OCI-M1 (cell line): ENCODE data around the gene ZNF740.
"Not testable (repeated sequence)": the region's sequence is repeated elsewhere in the genome, so short reads cannot be mapped to it uniquely, and the experiment has no call there.

Experiments used
- DNase-seq: peaks from one replicate; lab custom pipeline; 2025; lab: John Stamatoyannopoulos, UW

ZNF740 gene, protein sequence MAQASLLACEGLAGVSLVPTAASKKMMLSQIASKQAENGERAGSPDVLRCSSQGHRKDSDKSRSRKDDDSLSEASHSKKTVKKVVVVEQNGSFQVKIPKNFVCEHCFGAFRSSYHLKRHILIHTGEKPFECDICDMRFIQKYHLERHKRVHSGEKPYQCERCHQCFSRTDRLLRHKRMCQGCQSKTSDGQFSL

DNA sequence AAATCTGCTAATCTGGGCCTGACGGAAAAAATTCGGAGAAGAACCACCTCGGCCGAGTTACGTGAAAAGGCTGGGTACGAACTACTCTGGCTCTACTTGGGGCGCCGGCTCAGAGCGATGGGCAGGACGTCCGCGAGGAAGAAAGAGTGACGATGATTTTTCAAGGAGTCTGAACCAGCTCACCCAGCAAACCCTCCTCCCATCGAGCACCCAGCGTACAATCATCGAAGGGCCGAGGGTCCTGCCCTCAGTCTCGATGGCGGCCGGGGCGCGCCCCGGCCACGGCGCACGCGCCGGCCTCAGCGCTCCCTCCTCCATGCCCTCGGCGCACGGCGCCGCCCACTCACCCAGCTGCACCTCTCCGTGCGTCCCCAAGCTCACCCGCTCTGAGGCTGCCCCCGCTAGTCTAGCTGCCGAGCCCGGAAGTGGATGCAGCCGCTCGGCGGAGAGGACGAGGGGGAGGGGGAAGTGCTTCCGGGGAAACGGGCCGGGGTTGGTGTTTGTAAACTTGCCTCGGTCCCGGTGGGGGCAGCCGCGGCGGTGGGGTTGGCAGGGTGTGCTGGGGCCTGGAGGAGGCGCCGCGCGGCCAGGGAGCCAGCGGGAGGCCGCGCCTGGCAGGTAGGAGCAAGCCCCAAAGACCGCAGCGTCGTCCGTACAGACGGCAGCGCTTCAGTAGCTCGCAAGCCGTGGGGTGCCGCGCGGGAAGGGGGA lies at the start of gene ZNF740, which contains the start of gene CSAD:
TSS of gene ZNF740 (plus strand) at position 503 of the 711 bp plus-strand sequence. CDS start 1,262 bp downstream, outside the sequence.
TSS of gene CSAD (minus strand) at position 706 of the 711 bp plus-strand sequence. CDS start 7,455 bp downstream, outside the sequence.
- peak; percentile 98 for DNase-seq

DNA sequence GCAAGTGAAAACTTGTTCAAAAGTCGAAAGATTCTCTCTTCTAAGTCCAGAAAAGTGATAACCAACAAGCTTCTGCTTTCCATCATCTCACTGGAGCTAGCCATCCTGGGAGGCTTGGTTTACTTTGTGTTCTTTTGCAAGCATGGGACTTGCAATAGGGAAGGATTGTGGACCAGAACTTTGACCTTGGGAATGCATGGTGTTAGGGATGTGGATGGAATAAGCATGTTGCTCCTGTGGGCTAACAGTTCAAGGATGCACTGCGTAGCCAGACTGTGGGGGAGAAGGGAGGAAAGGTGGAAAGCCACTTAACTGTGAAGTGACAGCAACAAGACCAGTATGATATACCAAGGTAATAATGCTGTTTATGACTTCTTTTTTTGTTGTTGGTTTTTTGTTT lies 48.7 kb upstream of the ZNF740 start:
- DNase-seq, result no peak

DNA sequence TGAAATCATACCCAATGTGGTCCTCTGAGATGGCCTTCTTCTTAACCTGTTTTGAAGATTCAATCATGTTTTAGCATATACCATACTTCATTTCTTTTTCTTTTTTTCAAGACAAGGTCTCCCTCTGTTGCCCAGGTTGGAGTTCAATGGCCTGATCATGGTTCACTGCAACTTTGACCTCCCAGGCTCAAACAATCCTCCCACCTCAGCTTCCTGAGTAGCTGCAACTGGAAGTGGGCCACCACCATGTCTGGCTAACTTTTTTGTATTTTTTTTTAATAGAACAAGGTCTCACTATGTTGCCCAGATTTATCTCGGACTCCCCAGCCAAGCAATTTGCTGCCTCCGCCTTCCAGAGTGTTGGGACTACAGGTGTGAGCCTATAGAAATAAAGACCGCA lies 46.8 kb upstream of the ZNF740 start:
- no peak for DNase-seq

DNA sequence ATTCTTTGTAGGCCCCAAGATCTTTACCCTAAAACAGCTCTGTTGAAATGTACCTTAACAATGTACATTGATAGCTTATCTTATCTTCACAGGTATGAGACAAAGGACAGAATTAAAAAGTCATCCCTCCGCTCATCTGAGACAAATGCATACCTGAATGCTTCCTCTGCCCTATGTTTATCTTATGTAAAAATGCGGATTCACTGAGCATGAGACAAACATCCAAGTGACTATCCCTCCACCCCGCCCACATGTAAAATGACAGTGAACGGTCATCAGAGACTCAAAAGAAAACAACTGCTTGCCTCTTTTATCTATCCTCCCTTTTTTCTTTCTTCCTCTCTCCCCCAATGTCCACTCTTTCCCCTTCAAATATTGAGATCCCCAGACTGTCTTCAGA lies 37.2 kb upstream of the ZNF740 start:
- DNase-seq, result no peak

DNA sequence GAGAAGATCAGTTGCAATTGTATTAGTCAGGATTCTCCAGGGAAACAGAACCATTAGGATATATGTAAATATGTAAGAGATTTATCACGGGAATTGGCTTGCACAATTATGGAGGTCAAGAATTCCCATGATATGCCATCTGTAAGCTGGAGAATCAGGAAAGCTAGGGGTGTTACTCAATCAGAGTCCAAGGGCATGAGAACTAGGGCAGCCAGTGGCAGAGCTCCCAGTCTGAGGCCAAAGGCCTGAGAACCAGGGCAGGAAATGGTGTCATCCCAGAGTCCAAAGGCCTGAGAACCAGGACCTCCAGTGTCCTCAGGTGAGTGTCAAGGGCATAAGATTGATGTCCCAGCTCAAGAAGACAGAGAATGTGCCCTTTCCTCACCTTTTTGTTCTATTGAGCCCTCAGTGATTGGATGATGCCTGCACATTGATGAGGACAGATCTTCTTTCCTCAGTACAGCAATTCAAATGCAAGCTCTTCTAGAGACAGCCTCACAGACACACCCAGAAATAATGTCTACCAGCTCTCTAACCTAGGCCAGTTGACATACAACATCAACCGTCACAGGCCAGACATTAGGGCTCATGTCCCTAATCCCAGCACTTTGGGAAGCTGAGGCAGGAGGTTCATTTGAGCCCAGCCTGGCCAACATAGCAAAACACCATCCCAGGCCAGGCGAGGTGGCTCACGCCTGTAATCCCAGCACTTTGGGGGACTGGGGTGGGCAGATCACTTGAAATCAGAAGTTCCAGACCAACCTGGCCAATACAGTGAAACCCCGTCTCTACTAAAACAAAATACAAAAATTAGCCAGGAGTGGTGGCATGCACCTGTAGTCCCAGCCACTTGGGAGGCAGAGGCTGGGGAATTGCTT lies 34.9 kb upstream of the ZNF740 start:
- DNase-seq, result no peak

DNA sequence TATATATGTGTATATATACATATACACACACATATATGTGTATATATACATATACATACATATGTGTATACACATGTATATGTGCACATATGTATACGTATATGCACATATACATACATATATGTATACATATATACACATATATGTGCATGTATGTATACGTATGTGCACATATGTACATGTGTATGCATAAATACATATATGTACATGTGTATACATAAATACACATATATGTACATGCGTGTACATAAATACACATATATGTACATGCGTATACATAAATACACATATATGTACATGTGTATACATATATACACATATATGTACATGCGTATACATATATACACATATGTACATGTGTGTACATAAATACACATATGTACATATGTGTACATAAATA lies 33.3 kb upstream of the ZNF740 start:
- DNase-seq, result no peak

DNA sequence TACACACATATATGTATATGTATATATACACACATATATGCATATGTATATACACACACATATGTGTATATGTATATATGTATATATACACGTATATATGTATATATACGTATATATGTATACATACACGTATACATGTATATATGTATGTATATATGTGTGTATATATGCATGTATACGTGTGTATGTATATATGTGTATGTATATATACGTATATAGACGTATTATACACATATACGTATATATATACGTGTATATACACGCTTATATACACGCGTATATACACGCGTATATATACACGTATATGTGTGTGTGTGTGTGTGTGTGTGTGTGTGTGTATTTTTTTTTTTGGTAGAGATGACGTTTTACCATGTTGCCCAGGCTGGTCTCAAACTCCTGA lies 32.9 kb upstream of the ZNF740 start:
- DNase-seq, result no peak

DNA sequence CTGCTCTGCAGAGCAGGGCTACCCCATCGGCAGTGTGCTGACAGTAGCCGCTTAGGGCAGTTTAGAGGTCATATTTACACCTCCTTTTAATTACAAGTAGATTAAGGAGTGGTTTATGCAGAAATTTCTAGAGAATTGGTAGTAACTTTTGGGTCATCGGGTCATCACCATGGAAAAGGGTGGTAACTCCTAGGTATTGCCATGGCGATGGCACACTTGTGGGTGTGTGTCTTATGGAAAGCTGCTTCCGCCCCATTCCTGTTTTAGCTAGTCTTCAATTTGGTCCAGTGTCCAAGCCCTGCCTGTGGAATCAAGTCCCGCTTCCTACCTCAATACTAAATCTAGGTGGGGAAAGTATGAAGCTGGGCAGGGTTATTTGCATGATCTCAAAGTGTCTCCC lies 29.5 kb upstream of the ZNF740 start:
- no peak for DNase-seq

DNA sequence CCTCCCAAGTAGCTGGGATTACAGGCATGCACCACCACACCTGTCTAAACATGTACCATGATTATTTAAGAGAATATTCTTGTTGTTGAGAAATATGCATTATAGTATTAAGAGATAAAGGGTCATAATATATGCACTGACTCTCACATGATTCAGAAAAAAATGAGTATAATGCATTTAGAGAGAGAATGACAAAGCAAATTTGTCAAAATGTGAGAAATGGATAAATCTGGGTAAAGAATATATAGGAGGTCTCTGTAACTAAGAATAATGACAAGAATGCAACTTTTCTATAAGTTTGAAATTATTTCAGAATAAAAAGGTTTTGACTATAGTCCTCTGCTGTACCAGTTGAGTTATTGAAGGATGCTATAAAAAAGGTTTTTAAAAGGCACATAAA lies 28.1 kb upstream of the ZNF740 start:
- no peak for DNase-seq

DNA sequence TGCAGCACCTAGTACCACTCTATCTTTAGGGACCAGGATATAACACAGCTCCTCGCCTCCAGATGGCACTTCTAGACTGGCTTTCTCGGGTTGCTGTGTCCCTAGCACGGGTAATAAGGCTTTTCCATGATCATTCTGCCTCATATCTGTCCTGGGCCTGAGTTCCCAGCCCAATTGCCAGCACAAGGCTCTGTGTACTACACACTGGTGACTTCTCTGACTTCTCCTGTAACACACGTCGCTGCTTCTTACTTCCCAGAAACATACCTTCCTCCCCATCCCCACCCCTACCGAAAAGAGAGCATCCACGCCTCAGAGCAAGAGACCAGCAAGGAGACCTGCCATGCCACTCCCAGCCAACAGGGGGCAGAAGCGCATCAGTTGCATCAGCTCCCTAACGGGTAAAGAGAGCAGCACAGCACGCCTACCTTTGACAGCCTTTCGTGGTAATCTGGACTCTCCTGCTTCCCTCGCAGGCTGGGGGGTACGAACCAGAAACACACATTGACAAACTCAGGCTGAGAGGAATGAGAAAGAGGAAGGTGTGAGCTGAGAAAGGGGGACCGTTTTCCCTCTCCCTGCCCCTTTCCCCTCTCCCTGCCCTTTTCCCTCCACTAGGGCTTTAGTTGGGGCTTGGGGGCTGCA lies 21.2 kb upstream of the ZNF740 start:
- DNase-seq, result peak; percentile 96

DNA sequence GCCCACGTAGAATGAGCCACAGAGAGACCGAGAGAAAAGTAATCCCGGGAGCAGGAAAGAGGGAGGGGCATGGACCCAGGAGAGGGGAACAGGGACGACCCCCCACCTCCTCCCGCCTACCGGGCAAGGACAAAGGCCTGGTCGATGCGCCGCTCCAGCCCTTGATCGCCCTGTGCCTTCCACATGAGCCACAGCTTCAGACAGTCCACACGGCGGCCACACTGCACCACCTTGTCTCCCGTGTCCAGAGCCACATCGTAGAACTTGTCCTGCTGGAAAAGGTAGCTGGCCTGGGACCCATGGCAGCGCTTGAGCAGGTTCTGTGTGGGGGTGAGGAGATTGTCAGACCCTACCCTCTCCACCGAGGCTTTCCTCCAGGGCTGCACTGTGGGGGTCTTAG lies 20.5 kb upstream of the ZNF740 start:
- DNase-seq, result no peak

DNA sequence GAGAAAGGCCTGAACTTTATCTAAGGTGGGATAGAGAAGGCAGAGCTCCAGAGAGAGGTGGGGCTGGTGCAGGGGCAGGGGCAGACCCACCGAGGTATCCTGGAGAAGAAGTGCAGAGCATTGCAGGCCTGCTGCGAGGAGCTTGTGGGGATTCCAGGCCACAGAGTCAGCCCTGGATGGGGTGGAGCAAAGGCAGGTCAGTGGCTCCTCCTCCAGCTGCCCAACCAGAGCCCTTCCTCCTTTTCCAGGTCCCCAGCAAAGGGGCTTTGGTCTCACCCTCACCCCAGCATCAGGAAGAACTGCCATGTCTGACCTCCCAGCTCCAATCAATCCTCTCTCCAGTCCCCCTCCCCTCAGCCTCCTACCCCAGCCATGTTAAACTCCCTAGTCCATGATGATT lies 19.8 kb upstream of the ZNF740 start:
- no peak for DNase-seq

DNA sequence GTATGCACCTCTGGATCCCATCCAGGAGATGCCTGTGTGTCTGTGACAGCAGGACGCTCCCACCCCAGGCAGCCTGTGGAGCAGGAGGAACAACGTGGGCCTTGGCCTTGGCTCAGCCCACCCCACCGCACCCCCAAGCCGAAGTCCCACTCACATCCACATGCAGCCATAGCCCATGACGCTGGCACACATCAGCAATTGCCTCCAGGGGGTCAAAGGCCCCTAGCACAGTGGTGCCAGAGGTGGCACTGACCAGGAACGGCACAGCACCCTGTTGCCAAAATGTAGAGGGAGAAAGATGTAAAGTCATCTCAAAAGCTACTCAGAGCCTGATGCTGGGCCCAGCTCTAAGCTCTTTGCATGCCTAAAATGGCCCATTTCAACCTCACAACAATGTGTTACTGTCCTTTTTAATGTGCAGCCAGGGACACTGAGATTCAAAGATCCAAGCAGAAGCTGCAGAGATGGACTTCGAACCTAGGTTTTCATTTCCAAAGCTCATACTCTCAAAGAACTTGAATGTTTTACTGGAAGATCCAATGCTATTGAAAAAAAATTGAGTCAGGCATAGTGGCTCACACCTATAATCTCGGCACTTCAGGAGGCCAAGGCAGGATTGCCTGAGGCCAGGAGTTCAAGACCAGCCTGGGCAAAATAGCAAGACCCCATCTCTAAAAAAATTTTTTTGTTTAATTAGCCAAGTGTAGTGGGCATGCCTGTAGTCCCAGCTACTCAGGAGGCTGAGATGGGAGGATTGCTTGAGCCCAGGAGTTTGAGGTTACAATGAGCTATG lies 19.2 kb upstream of the ZNF740 start:
- no peak for DNase-seq

DNA sequence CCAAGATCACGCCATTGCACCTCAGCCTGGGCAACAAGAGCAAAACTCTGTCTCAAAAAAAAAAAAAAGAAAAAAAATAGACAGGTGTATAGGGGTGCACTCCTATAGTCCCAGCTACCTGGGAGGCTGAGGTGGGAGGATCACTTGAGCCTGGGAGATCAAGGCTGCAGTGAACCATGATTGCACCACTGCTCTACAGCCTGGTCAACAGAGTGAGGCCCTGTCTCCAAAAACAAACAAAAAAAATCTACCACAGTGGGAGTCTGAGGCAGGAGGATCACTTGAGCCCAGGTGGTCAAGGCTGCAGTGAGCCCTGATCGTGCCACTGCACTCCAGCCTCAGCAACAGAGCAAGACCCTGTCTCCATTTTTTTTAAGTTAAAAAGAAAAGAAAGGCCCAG lies 17.5 kb upstream of the ZNF740 start:
- DNase-seq, result not testable (repeated sequence)

DNA sequence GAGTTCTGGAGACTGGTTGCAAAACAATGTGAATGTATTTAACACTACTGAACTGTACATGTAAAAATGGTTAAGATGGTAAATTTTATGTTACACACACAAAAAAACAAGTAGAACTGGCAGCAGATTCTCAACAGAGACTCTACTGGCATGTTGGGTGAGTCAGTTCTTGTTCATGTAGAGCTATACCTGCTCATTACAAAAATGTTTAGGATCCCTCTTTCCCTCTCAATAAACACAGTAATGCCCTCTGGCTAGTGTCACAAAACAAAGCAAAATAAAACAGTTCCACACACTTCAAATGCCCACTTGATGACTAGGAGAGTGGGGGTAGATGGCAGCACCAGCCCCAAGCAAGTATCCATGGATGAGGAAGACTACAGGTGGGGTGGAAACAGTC lies 13.7 kb upstream of the ZNF740 start:
- no peak for DNase-seq

DNA sequence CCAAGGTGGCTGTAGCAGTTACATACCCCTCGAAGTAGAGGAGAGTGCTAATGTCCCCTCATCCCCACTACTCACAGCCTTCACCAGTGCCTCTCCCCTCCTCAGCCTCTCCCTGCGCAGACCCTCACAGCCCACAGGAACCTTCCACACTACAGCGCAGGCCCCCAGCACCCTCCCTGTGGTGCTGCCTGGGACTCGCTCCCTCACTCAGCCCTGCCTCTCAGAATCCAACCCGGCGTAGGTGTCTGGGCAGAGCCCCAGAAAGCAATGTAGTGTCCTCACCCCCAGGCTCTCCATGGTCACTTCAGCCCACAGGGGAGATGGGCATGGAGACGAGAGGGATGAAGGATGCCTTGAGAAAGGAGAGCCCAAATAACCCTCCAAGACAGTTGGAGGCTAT lies 10.9 kb upstream of the ZNF740 start:
- DNase-seq, result no peak

DNA sequence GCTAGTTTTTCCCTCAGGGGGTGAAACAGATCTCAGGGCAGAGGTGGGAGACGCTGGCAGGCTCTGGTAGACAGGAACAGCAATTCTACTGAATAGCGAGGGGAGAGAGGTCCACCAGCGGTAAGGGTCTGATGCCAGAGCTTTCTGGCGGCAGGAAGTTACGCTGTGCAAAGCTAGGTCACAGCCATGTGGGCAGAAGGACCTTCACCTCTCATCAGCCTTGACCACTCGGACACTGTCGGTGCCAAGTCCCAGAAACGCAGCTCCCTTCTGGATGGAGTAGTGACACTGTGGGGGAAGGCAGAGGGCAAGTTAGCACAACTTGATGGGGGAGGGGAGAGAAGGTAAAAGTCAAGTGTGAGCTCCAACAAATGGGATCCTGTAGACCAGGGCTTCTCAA lies 10.3 kb upstream of the ZNF740 start:
- no peak for DNase-seq

DNA sequence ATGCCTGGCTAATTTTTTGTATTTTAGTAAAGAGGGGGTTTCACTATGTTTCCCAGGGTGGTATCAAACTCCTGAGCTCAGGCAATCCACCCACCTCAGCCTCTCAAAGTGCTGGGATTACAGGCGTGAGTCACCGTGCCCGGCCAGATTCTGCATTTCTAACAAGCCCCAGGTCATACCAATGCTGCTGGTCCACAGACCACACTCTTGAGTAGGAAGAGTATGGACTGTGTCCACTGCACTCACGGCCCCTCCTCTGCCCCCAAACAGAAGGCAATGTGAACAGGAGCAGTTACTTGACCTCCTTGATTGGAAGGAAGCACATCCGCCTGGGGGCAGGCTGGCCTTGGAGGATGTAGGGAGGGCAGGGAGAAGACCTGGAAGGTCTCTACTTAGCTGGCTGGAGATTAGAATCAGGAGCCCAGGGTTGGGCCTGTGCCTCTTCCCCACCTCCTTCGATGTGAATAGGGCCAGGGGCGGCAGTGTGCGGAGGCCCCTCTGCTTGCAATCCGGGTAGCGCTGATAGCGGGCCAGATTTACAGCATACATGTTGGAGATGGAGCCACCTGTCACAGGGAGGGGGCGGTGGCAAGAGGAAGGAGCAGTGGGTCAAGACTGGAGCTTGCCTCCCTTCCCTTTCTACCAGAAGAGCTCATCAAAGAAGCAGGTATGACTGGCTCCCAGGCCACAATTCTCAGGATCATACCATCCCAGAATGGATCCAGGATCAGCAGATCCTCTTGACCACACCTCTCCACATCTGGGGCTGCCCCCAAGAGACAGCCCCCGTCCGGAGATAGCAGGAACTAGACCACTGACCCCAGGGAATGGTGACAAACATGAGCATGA lies 9.4 kb upstream of the ZNF740 start:
- no peak for DNase-seq

DNA sequence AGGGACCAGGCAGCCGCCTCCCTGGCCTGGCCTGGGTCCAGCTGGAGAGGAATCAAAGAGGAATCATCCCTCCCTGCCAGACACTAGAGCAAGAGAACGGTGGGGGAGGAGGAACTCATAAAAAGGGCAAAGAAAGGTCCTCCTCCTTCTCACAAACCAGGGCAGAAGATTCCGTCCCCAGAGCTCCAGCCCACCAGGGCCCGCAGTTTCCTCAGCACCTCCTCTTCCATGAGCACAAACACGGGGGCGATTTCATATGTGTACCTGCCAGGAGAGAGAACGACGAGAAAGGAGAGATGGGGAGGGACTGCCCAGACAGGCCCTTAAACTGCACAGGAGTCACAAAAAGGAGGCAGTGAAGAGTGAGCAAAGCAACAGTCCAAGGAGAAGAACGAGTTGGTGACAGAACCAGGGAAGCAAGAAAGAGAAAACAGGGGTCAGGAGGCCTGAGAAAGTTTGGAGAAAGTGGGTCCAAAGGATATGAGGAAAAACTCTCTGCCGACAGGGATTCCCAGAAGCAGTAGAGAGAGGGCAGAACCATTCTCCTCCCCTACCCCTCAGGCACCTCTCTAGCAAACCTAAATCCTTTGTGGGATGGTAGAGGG lies 8.7 kb upstream of the ZNF740 start:
- DNase-seq, result no peak

DNA sequence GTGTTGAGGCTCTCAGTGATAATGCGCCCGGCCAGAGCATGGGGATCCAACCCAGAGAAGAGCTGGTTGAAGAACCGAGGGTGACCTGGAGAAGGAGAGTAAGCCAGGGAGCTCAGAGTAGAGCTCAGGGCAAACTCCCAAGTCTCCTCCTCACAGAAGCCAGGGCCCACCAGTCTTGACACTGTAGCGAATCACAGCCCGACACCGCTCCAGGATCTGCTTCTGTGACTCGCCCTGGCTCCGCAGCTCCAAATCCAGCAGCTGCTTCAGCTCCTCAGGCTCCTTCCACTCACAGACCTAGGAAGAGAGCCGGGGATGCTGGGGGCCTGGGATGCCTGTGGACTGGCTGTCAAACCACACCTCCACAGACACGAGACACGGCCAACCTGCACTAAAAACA lies 8.2 kb upstream of the ZNF740 start:
- no peak for DNase-seq
